GM21528 (cell line): ENCODE data around the gene SLCO4A1.
"Not testable (repeated sequence)": the region's sequence is repeated elsewhere in the genome, so short reads cannot be mapped to it uniquely, and the experiment has no call there.

Source experiments
- ATAC-seq: cut with Tn5 transposase; IDR thresholded peaks from one replicate; pipeline ENCODE4 v1.9.1; 2021; ENCODE audit warnings: mild to moderate bottlenecking, moderate library complexity; ENCODE audit not compliant: unreplicated experiment, low FRiP score

Gene SLCO4A1

GRCh38 chr20:62677678-62678077 lies 35.4 kb downstream of the SLCO4A1 start:
- no peak for ATAC-seq

- ATAC-seq = no peak
These were observed 36.2 kb downstream of the SLCO4A1 start for GRCh38 chr20:62678553-62678952.

GRCh38 chr20:62679978-62680589 lies 37.8 kb downstream of the SLCO4A1 start:
- no peak for ATAC-seq

GRCh38 chr20:62682912-62683517 lies 40.7 kb downstream of the SLCO4A1 start:
- ATAC-seq = no peak

GRCh38 chr20:62683660-62684322 lies 41.5 kb downstream of the SLCO4A1 start:
- ATAC-seq = not testable (repeated sequence)

GRCh38 chr20:62684981-62685380 lies 42.7 kb downstream of the SLCO4A1 start:
- no peak for ATAC-seq

GRCh38 chr20:62685781-62686555 lies 43.7 kb downstream of the SLCO4A1 start:
- ATAC-seq = no peak

- no peak for ATAC-seq
These were observed 44.8 kb downstream of the SLCO4A1 start for GRCh38 chr20:62686869-62687830.

- no peak for ATAC-seq
These were observed 45.8 kb downstream of the SLCO4A1 start for GRCh38 chr20:62688083-62688482.

- no peak for ATAC-seq
These were observed 46.7 kb downstream of the SLCO4A1 start for GRCh38 chr20:62688855-62689460.

GRCh38 chr20:62689861-62690260 lies 47.6 kb downstream of the SLCO4A1 start:
- ATAC-seq = no peak

- no peak for ATAC-seq
These were observed 48.0 kb downstream of the SLCO4A1 start for GRCh38 chr20:62690261-62690820.

GRCh38 chr20:62691487-62691886 lies 49.2 kb downstream of the SLCO4A1 start:
- no peak for ATAC-seq

GRCh38 chr20:62692176-62692575 lies 49.9 kb downstream of the SLCO4A1 start:
- no peak for ATAC-seq

GRCh38 chr20:62692801-62693523 lies 50.7 kb downstream of the SLCO4A1 start:
- no peak for ATAC-seq

- ATAC-seq = no peak
These were observed 51.2 kb downstream of the SLCO4A1 start for GRCh38 chr20:62693524-62693922.

- no peak for ATAC-seq
These were observed 51.8 kb downstream of the SLCO4A1 start for GRCh38 chr20:62694106-62694505.

- no peak for ATAC-seq
These were observed 52.6 kb downstream of the SLCO4A1 start for GRCh38 chr20:62694868-62695267.
